22Rv1 (cell line): ENCODE measurements around the gene RAP2A.

Experiments used
- ZFX ChIP-seq: fragments of 450-650 bp; IDR thresholded peaks from 2 replicates; pipeline ENCODE4 v1.6.1; 2017; ENCODE audit warnings: antibody characterized with exemption, borderline replicate concordance
- TF ChIP-seq, protein P1 (sequence below): fragments of 450-650 bp; IDR thresholded peaks from 2 replicates; pipeline ENCODE4 v1.5.1; 2017; ENCODE audit warnings: mild to moderate bottlenecking

DNA sequence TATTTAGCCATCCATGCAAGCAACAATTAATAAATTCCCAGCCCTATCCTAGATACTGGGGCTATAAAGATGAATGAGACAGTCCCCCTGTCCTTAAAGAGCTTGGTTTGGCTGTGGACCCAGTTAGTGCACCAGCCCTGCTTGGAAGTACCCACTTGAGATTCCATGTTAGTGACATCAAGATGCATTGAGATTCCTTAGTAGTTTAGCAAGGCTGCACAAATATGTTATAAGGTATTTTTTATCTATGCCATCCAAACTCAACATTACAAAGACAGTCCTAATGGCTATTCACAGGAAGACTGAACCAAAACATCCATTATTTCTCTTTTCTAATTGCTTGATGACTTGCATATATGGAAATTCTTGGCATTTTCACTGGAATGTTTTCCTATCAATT, 48.8 kb upstream of the RAP2A start:
- TF ChIP-seq, protein P1, sequence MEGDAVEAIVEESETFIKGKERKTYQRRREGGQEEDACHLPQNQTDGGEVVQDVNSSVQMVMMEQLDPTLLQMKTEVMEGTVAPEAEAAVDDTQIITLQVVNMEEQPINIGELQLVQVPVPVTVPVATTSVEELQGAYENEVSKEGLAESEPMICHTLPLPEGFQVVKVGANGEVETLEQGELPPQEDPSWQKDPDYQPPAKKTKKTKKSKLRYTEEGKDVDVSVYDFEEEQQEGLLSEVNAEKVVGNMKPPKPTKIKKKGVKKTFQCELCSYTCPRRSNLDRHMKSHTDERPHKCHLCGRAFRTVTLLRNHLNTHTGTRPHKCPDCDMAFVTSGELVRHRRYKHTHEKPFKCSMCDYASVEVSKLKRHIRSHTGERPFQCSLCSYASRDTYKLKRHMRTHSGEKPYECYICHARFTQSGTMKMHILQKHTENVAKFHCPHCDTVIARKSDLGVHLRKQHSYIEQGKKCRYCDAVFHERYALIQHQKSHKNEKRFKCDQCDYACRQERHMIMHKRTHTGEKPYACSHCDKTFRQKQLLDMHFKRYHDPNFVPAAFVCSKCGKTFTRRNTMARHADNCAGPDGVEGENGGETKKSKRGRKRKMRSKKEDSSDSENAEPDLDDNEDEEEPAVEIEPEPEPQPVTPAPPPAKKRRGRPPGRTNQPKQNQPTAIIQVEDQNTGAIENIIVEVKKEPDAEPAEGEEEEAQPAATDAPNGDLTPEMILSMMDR, result no peak
- TF ChIP-seq ZFX, result no peak
